Fibroblast of villous mesenchyme (primary cell): ENCODE data around the gene ANO1. TPM values are rescaled to one million over a fixed set of nuclear protein-coding genes. Genes with fewer than 3 reads are reported as not detected.

Experiments
- DNase-seq: peaks from one replicate; pipeline ENCODE4 v3.0.0-alpha.2; 2010; ENCODE audit warnings: low read depth
- H3K4me3 ChIP-seq: 2 replicates; pipeline ENCODE4 v1.5.1; 2011; ENCODE audit warnings: low read depth, mild to moderate bottlenecking, low read length
- CTCF ChIP-seq: IDR thresholded peaks from 2 replicates; pipeline ENCODE4 v1.5.1; 2012; ENCODE audit warnings: low read depth, mild to moderate bottlenecking, low read length; ENCODE audit not compliant: insufficient read depth
- total RNA-seq: library from RNA; depleted of rRNA; stranded (reverse); fragments of >200 nt; gene quantifications from 2 replicates; pipeline ENCODE4 v1.2.3, GENCODE V29; 2012

Gene ANO1
- total RNA-seq, 1 donor: not detected

- TF ChIP-seq CTCF: no peak
- no peak for DNase-seq
- no peak overlapping the region for H3K4me3 ChIP-seq
These were observed 128.3 kb downstream of the ANO1 start for GRCh38 chr11:70206226-70206981.

DNA sequence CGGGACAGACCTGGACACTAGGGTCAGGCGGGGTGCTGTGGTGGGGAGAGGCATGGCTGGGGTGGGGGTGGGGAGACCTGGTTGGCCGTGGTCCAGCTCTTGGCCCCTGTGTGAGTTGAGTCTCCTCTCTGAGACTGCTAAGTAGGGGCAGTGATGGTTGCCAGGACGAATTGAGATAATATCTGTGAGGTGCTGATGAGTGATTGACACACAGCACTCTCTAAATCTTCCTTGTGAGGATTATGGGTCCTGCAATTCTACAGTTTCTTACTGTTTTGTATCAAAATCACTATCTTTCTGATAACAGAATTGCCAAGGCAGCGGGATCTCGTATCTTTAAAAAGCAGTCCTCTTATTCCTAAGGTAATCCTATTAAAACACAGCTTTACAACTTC lies 128.9 kb downstream of the ANO1 start:
- DNase-seq: no peak
- H3K4me3 ChIP-seq: no peak overlapping the region
- no peak for TF ChIP-seq CTCF

DNA sequence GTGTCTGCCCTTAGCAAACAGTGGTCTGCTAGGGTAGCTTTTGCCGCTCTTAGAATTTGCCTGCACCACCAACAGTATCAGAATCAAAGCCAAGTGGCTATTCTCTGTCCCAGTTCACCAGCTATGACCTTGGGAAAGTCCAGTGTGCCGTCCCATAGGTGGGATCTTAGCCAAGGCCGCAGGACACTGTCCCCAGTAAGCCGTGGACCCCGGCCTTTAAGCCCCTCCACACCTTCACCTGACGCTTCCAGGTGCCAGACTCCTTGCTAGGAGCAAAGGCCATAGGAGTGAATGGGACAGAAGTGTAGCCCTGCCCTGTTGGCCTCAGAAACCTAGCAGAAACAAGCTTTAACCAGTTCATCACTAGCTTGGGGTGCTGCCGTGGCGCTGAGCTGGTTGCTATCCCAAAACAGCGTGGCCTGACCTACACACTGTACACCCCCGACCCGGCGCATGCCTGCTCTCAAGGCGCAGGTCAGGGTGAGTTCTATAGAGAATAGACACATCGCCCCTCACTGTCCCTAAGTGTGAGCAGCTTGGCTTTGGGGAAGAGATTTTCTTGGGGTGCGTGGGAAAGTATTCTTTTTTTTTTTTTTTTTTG lies 129.5 kb downstream of the ANO1 start:
- no peak for TF ChIP-seq CTCF
- no peak overlapping the region for H3K4me3 ChIP-seq
- DNase-seq: no peak

GRCh38 chr11:70209391-70209912 lies 131.3 kb downstream of the ANO1 start:
- no peak for DNase-seq
- no peak for TF ChIP-seq CTCF
- no peak overlapping the region for H3K4me3 ChIP-seq

GRCh38 chr11:70210051-70210501 lies 132.0 kb downstream of the ANO1 start:
- peak; percentile 42 for DNase-seq
- no peak for TF ChIP-seq CTCF
- H3K4me3 ChIP-seq: no peak overlapping the region

- no peak for TF ChIP-seq CTCF
- no peak for DNase-seq
- H3K4me3 ChIP-seq: no peak overlapping the region
These were observed 132.4 kb downstream of the ANO1 start for GRCh38 chr11:70210530-70210929.
